ENCODE data around the gene TRIP6. TPM values are rescaled to one million over a fixed set of nuclear protein-coding genes. Genes with fewer than 3 reads are reported as not detected.
A peak's percentile ranks its signal among the peaks of the same experiment; 100 is the strongest.

TRIP6 gene
- total and polyA plus RNA-seq, 2 of the 8 experiments (the other 6 are each of a cell fraction or from before 2014, with no cell fraction given), result 88.4 to 103 TPM

DNA sequence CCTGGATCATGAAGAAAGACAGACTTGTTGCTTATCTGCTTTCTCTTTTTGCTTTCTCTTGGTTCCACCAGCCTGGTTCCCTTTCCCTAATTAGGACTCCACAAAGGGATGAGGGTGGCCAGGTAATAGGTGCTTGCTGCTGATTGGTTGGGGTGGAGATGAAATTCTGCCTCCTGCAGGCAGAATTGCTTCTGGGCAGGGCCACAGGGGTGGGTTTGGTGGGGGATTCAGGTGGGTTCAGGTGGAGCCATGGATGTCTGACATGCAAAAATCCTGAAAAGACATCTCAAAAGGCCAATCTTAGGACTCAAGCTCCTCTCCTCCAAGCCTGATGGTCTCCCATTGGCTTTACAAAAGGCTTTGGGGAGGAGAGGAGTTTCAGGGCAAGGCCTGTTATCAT, 53.9 kb downstream of the TRIP6 start:
- peak overlapping the region; percentile 4; the same call in 1 of the 2 replicates for H3K18ac ChIP-seq (ENCODE audit: extremely low read depth, low read length)
- H3K79me1 ChIP-seq (ENCODE audit: low read depth, low read length), result no peaks in the 10 kb centered on the region
- FAIRE-seq (no peak), DNase-seq (ENCODE audit: low read depth in 1 of 2, low spot score in 2 of 2) (no peak)
- H2AK5ac ChIP-seq (ENCODE audit: low read depth, low read length), result no peak overlapping the region
- H3K27me3 ChIP-seq (replicated peaks in 1 of 4; ENCODE audit: control insufficient read depth in 3 of 4, extremely low read depth in 1 of 4, insufficient read depth in 3 of 4, low read length in 3 of 4), result no peaks in the 10 kb centered on the region
- H3K4me3 ChIP-seq (ENCODE audit: extremely low read depth in 1 of 4, insufficient read depth in 2 of 4, low read depth in 3 of 4, low read length in 4 of 4), result no peak overlapping the region
- no peak overlapping the region for H3K9ac ChIP-seq (replicated peaks in 1 of 4; ENCODE audit: extremely low read depth in 1 of 4, low read depth in 3 of 4, low read length in 3 of 4)
- H3K36me3 ChIP-seq (ENCODE audit: control insufficient read depth in 2 of 4, insufficient read depth in 4 of 4, low read length in 3 of 4), result no peaks in the 10 kb centered on the region
- H2BK12ac ChIP-seq (ENCODE audit: low read depth, low read length), result no peak overlapping the region
- H3K23me2 ChIP-seq (ENCODE audit: low read depth, low read length), result no peaks in the 10 kb centered on the region; the same call in none of the 2 replicates
- H3K4ac ChIP-seq (replicated peaks; ENCODE audit: insufficient read length, low read depth, low read length), result no peak overlapping the region
- H3K23ac ChIP-seq (ENCODE audit: insufficient read length), result no peak overlapping the region
- no peak overlapping the region; the same call in 1 of the 2 replicates for H2BK15ac ChIP-seq (ENCODE audit: low read length)
- H3K14ac ChIP-seq (ENCODE audit: insufficient read length), result no peak overlapping the region
- peak overlapping the region; percentile 32; the same call in 1 of the 2 replicates for H2BK5ac ChIP-seq (ENCODE audit: low read depth, low read length)
- H3K56ac ChIP-seq (replicated peaks; ENCODE audit: insufficient read length, low read depth, low read length), result no peak overlapping the region
- peaks cover 0 to 2% (median under 1%) of the 10 kb centered on the region in 4 experiments; a peak in 1 of 7 replicates for H3K4me1 ChIP-seq (replicated peaks in 1 of 4; ENCODE audit: control insufficient read depth in 3 of 4, insufficient read depth in 4 of 4, low read length in 3 of 4)
- no peaks in the 10 kb centered on the region for H4K20me1 ChIP-seq (replicated peaks in 1 of 2; ENCODE audit: control insufficient read depth in 1 of 2, insufficient read depth in 2 of 2, low read length in 2 of 2)
- no peak overlapping the region for H3K4me2 ChIP-seq (ENCODE audit: insufficient read depth in 1 of 2, low read depth in 2 of 2, low read length in 2 of 2)
- no peak overlapping the region; the same call in 1 of the 2 replicates for H2BK20ac ChIP-seq (ENCODE audit: low read length)
- CTCF ChIA-PET (ENCODE audit: partially characterized antibody), result interaction anchor here (0.7 to 1.5 kb wide), 5 partner anchors 11 to 37 kb away, joined by 3 to 6 read pairs (median 4); no protein-coding TSS in a partner anchor
- H4K8ac ChIP-seq (ENCODE audit: extremely low read depth, insufficient read depth, low read length), result no peak overlapping the region
- no peaks in the 10 kb centered on the region for H3K79me2 ChIP-seq (ENCODE audit: control insufficient read depth in 1 of 2, insufficient read depth in 2 of 2, low read length in 2 of 2)
- no peak overlapping the region for H3K27ac ChIP-seq (ENCODE audit: low read depth, low read length)
- no peak overlapping the region for H4K91ac ChIP-seq (replicated peaks; ENCODE audit: insufficient read length, low read length)
- POLR2A ChIA-PET (ENCODE audit: partially characterized antibody), result no interaction called here
- no peak for TF ChIP-seq NRF1 (IDR thresholded peaks at IDR 0.05; ENCODE audit: low read depth, low read length)
- TF ChIP-seq, protein P1, sequence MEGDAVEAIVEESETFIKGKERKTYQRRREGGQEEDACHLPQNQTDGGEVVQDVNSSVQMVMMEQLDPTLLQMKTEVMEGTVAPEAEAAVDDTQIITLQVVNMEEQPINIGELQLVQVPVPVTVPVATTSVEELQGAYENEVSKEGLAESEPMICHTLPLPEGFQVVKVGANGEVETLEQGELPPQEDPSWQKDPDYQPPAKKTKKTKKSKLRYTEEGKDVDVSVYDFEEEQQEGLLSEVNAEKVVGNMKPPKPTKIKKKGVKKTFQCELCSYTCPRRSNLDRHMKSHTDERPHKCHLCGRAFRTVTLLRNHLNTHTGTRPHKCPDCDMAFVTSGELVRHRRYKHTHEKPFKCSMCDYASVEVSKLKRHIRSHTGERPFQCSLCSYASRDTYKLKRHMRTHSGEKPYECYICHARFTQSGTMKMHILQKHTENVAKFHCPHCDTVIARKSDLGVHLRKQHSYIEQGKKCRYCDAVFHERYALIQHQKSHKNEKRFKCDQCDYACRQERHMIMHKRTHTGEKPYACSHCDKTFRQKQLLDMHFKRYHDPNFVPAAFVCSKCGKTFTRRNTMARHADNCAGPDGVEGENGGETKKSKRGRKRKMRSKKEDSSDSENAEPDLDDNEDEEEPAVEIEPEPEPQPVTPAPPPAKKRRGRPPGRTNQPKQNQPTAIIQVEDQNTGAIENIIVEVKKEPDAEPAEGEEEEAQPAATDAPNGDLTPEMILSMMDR (IDR thresholded peaks at IDR 0.05; ENCODE audit: control extremely low read depth in 1 of 3, insufficient read depth in 1 of 3, low read depth in 1 of 3, low read length in 3 of 3), result peak in 2 of 3 experiments; percentile 22 to 26; a peak in 2 of 4 replicates
- no peak overlapping the region for H2AFZ ChIP-seq (ENCODE audit: low read length)
- H3K9me3 ChIP-seq (ENCODE audit: insufficient read depth in 2 of 2, low read depth in 1 of 2, low read length in 1 of 2), result no peaks in the 10 kb centered on the region
- H4K5ac ChIP-seq (ENCODE audit: insufficient read length, low read depth, low read length), result no peak overlapping the region
- no peak overlapping the region for H2BK120ac ChIP-seq (replicated peaks; ENCODE audit: low read depth, low read length)
